Mammary epithelial cell (primary cell): Measurements from ENCODE around the gene TBL1X.

Source experiments
- CTCF ChIP-seq, 2 donors: IDR thresholded peaks in 1 of 2; conservative IDR thresholded peaks in 1 of 2; 2 replicates each; pipeline ENCODE4 v1.5.1; 2011 to 2012; ENCODE audit warnings: inconsistent platforms in 2 of 2, low read length in 2 of 2, mild to moderate bottlenecking in 2 of 2, control low read depth in 1 of 2, low read depth in 1 of 2; ENCODE audit not compliant: insufficient read depth in 1 of 2; ENCODE audit errors: extremely low read depth in 1 of 2
- EZH2 ChIP-seq: IDR thresholded peaks from 2 replicates; pipeline ENCODE4 v1.6.1; 2012; ENCODE audit warnings: low read length, inconsistent platforms, borderline replicate concordance

GRCh38 chrX:9643807-9644206 lies 178.9 kb downstream of the TBL1X start:
- TF ChIP-seq CTCF (conservative IDR thresholded peaks at IDR 0.05 in 1 of 2, IDR thresholded peaks at IDR 0.05 in 1 of 2; ENCODE audit: extremely low read depth in 1 of 2, insufficient read depth in 1 of 2, low read depth in 1 of 2, low read length in 2 of 2) (no peak), EZH2 (no peak)
